Measurements from ENCODE around the gene ZSCAN25.

GRCh38 chr7:99677013-99677647, 60.4 kb downstream of the ZSCAN25 start:
- TF ChIP-seq, protein P1, sequence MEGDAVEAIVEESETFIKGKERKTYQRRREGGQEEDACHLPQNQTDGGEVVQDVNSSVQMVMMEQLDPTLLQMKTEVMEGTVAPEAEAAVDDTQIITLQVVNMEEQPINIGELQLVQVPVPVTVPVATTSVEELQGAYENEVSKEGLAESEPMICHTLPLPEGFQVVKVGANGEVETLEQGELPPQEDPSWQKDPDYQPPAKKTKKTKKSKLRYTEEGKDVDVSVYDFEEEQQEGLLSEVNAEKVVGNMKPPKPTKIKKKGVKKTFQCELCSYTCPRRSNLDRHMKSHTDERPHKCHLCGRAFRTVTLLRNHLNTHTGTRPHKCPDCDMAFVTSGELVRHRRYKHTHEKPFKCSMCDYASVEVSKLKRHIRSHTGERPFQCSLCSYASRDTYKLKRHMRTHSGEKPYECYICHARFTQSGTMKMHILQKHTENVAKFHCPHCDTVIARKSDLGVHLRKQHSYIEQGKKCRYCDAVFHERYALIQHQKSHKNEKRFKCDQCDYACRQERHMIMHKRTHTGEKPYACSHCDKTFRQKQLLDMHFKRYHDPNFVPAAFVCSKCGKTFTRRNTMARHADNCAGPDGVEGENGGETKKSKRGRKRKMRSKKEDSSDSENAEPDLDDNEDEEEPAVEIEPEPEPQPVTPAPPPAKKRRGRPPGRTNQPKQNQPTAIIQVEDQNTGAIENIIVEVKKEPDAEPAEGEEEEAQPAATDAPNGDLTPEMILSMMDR (IDR thresholded peaks at IDR 0.05): no peak
- TF ChIP-seq EP300 (IDR thresholded peaks at IDR 0.05): no peak
- TF ChIP-seq POLR2AphosphoS5 (IDR thresholded peaks at IDR 0.05): no peak
